RPMI8226 (cell line): ENCODE measurements around the gene BBX.
"Not testable (repeated sequence)": the region's sequence is repeated elsewhere in the genome, so short reads cannot be mapped to it uniquely, and the experiment has no call there.

ENCODE experiments used
- DNase-seq: peaks from one replicate; pipeline ENCODE4 v3.0.0-alpha.2; 2015

BBX gene

GRCh38 chr3:107545680-107546120, 22.9 kb downstream of the BBX start:
- no peak for DNase-seq

GRCh38 chr3:107548601-107549000, 25.8 kb downstream of the BBX start:
- no peak for DNase-seq

DNA sequence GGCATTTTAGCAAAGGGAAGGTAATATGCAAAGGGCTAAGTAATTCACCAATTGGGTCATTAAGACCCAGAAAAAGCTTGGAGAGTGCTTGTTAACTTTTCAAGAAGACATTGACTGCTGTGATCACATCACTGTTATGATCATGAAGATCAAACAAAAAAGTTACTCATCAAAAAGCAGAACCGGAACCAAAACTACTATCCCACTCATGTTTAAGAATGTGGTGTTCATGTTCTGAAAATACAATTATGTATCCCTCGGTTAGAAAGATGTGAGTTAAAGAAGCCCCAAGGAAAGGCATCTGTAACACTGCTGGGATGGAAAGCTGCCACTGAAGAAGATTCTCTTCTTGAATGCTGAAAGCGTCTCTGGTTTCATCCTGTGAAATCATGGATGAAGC, 32.6 kb downstream of the BBX start:
- no peak for DNase-seq

- no peak for DNase-seq
Measured at GRCh38 chr3:107557743-107558142, 35.0 kb downstream of the BBX start.

GRCh38 chr3:107560166-107560565, 37.4 kb downstream of the BBX start:
- no peak for DNase-seq

GRCh38 chr3:107561980-107562379, 39.2 kb downstream of the BBX start:
- DNase-seq, result no peak

- no peak for DNase-seq
Measured at GRCh38 chr3:107562969-107563529, 40.3 kb downstream of the BBX start.

DNA sequence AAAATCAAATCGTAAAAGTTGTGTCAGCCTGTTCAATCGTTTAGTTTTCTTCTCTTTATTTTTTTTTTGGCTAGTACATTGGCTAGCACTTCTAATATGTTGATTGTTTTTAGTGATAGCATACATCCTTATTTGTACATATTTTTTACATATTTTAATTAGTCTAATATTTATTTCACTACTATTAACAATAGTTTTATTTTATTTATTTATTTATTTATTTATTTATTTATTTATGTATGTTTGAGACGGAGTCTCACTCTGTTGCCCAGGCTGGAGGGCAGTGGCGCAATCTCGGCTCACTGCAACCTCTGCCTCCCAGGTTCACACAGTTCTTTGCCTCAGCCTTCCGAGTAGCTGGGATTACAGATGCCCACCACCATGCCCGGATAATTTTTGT, 42.5 kb downstream of the BBX start:
- DNase-seq, result not testable (repeated sequence)

GRCh38 chr3:107571089-107571488, 48.3 kb downstream of the BBX start:
- not testable (repeated sequence) for DNase-seq

GRCh38 chr3:107571492-107571891, 48.7 kb downstream of the BBX start:
- DNase-seq, result not testable (repeated sequence)

DNA sequence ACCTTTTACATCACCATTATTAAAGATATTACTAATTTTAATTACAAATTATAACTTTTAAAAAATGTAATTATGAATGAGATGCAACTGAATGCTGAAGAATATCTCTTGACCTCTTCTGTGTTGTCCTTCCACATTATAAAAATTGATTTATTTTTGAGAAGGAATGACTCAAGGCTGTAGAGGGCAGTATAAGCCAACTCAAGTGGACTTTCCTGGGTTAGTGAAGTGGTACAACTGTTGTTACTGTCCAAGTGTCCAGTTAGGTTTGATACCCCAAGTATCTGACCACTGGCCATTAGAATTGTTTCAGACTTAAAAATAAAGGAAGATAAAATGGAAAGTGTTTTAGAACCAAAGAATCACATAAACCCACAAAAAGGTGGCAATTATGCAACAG, 51.9 kb downstream of the BBX start:
- DNase-seq, result peak; percentile 19

- no peak for DNase-seq
Measured at GRCh38 chr3:107578091-107578490, 55.3 kb downstream of the BBX start.

DNA sequence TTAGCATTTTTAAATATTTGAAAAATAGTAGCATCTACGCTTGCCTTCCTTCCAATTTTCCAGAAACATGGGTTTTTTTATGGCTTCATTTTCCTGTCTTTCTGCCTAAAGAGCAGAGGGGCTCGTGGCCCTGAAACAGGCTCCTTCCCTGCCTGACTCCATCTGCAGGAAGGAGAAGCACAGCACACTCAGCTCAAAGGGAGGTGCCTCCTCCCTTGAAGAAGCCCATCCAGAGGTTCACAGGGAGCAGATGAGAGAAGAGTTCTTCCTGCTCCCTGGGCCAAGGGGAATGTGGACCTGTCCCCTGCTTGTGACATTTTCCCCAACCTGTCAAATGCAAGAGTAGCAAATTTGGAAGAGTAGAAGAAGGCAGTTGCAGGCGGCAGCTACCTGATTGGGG, 55.8 kb downstream of the BBX start:
- DNase-seq, result no peak

DNA sequence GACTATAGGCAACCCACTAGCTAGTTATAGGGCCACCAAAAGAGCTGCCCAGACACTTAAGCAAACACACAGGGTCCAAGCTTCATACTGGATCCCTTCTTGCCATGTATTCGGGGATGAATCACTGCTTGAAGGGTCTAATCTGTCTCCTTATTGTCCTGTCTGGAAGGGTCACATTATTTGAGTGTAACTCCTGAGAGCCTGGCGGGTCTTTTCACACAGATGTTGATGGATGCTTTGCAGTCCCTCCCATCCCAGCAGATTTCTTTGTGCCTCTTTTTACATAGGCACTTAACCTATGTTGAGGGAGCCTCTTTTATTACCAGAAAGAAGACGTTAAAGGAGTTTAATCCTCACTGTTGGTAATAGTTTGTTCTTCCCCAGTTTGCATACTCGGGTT, 56.6 kb downstream of the BBX start:
- no peak for DNase-seq

- DNase-seq, result no peak
Measured at GRCh38 chr3:107581230-107581629, 58.5 kb downstream of the BBX start.

DNA sequence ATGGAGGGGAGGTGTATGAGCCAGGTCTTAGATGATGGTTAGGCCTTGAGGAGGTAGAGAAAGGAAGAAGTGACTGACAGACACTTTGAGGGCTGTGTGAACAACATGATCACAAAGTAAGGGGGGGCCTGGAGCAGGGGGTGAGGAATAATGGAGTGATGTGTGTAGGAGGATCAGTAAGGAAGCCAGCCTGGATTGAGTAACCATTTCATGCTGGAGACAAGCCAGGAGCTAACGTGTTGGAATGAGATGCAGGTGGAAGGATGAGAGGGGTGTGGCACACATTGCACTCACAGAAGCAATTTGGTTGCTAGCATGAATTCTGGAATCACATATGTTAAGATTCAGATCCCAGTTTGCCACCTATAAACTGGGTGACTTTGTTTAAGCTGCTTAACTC, 65.5 kb downstream of the BBX start:
- DNase-seq, result no peak

DNA sequence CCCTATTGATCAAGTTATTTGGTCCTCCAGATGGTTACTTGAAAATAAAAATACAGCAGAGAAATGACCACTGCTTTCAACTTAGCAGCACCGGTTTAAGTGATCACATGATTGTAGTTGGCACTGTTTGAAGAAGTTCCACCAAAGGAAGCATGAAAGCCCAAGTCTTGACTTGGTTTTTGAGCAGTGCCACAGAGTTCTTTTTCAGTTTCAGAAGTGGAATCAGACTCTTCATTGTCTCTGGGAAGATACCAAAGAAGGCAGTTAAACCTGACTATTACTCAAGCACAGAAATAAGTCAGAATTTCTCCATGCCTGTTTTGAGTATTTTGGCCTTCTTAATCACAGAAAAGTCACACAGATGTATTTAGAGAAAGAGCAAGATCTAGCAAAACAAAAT, 66.7 kb downstream of the BBX start:
- DNase-seq, result no peak

- no peak for DNase-seq
Measured at GRCh38 chr3:107590786-107591185, 68.0 kb downstream of the BBX start.

GRCh38 chr3:107592073-107592472, 69.3 kb downstream of the BBX start:
- no peak for DNase-seq

GRCh38 chr3:107594870-107595269, 72.1 kb downstream of the BBX start:
- DNase-seq, result no peak

DNA sequence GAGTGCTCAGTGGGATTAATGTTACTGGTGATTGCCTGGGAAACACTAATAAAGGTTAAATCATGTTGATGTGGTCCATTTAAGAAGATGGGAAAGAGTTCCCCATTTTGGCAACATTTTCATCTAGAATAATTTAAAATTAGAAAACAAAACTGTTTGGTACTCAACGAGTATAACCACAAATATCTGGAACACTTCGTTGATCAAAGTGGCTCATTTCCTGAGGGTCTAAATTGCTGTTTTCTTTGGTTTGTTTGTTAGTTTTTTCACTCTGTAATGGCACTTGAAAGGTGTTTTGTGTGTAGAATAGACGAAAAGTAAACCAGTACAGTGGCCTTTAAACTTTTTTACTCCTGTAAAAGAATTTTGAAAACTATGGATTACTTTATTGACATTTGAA, 73.9 kb downstream of the BBX start:
- DNase-seq, result no peak

GRCh38 chr3:107598926-107599771, 76.4 kb downstream of the BBX start:
- DNase-seq, result no peak

DNA sequence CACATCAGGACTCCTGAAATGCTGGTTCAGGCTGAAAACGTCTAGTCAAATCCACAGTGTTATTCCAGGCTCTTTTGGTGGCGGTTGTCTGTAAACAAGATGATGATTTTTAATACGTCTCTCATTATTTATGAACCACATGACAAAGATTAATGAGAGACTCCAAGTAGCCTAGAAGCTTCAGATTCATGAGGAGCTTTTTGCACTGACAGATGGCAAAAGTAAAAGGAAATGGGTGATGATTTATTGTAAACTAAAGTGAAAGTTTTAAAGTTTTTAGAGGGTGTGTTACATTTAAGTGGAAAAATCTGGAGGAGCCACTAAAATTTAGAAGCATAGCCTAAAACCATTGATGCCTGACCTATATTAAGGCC, 77.0 kb downstream of the BBX start:
- no peak for DNase-seq

DNA sequence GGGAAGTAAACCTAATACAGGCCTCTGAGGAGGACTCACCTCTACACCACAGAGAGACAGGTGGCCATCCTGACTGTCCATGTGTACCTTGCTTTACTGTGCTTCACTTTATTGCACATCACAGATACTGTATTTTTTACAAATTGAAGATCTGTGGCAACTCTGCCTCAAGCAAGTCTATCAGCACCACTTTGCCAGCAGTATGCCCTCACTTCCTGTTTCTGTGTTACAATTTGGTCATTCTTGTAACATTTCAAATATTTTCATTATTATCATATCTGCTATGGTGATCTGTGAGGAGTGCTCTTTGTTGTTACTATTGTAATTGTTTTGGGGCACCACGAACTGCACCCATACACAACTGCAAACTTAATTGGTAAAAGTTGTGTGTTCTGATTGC, 78.0 kb downstream of the BBX start:
- no peak for DNase-seq
